ENCODE measurements around the gene HACD4.
"Not testable (repeated sequence)": the region's sequence is repeated elsewhere in the genome, so short reads cannot be mapped to it uniquely, and the experiment has no call there.

HACD4 gene

GRCh38 chr9:21015995-21016394 is 15.4 kb downstream of the HACD4 start:
- DNase-seq, result no peak

GRCh38 chr9:21015129-21015815 is 16.2 kb downstream of the HACD4 start:
- DNase-seq, result no peak

- no peak for DNase-seq
These were observed 29.4 kb downstream of the HACD4 start for GRCh38 chr9:21002040-21002439.

GRCh38 chr9:21001581-21001980 is 29.9 kb downstream of the HACD4 start:
- DNase-seq, result no peak

- DNase-seq, result no peak
These were observed 33.9 kb downstream of the HACD4 start for GRCh38 chr9:20997503-20998076.

- no peak for DNase-seq
These were observed 34.6 kb downstream of the HACD4 start for GRCh38 chr9:20996809-20997208.

- DNase-seq, result no peak
These were observed 35.8 kb downstream of the HACD4 start for GRCh38 chr9:20995616-20996015.

GRCh38 chr9:20994486-20994885 is 37.0 kb downstream of the HACD4 start:
- DNase-seq, result no peak

GRCh38 chr9:20990867-20991266 is 40.6 kb downstream of the HACD4 start:
- DNase-seq, result no peak

- DNase-seq, result no peak
These were observed 41.5 kb downstream of the HACD4 start for GRCh38 chr9:20989923-20990341.

GRCh38 chr9:20988671-20989315 is 42.6 kb downstream of the HACD4 start:
- no peak for DNase-seq

GRCh38 chr9:20988061-20988460 is 43.4 kb downstream of the HACD4 start:
- DNase-seq, result no peak

GRCh38 chr9:20987521-20987920 is 43.9 kb downstream of the HACD4 start:
- no peak for DNase-seq

GRCh38 chr9:20985851-20986600 is 45.4 kb downstream of the HACD4 start:
- DNase-seq, result no peak

GRCh38 chr9:20984506-20984905 is 46.9 kb downstream of the HACD4 start:
- no peak for DNase-seq

GRCh38 chr9:20981486-20981885 is 50.0 kb downstream of the HACD4 start:
- no peak for DNase-seq

- peak; percentile 29 for DNase-seq
These were observed 50.5 kb downstream of the HACD4 start for GRCh38 chr9:20980832-20981455.

GRCh38 chr9:20978249-20978648 is 53.2 kb downstream of the HACD4 start:
- no peak for DNase-seq

GRCh38 chr9:20974191-20974938 is 57.1 kb downstream of the HACD4 start:
- not testable (repeated sequence) for DNase-seq

GRCh38 chr9:20973246-20973947 is 58.0 kb downstream of the HACD4 start:
- not testable (repeated sequence) for DNase-seq

- no peak for DNase-seq
These were observed 58.8 kb downstream of the HACD4 start for GRCh38 chr9:20972684-20973083.

Measured in RPMI8226 (cell line).